Measurements from ENCODE around the gene SOX6.
"Not testable (repeated sequence)": the region's sequence is repeated elsewhere in the genome, so short reads cannot be mapped to it uniquely, and the experiment has no call there.

The SOX6 gene

GRCh38 chr11:16087886-16088285, 268.5 kb downstream of the SOX6 start:
- no peak for DNase-seq

GRCh38 chr11:16086229-16086819, 270.0 kb downstream of the SOX6 start:
- no peak for DNase-seq

GRCh38 chr11:16082095-16083055, 274.0 kb downstream of the SOX6 start:
- DNase-seq: peak; percentile 93

GRCh38 chr11:16081382-16082094, 274.8 kb downstream of the SOX6 start:
- no peak for DNase-seq

- DNase-seq: no peak
Measured at GRCh38 chr11:16080688-16081381, 275.5 kb downstream of the SOX6 start.

GRCh38 chr11:16078936-16079335, 277.4 kb downstream of the SOX6 start:
- peak; percentile 64 for DNase-seq

GRCh38 chr11:16070573-16070972, 285.8 kb downstream of the SOX6 start:
- no peak for DNase-seq

- DNase-seq: not testable (repeated sequence)
Measured at GRCh38 chr11:16067268-16067667, 289.1 kb downstream of the SOX6 start.

- no peak for DNase-seq
Measured at GRCh38 chr11:16059332-16059731, 297.0 kb downstream of the SOX6 start.

GRCh38 chr11:16058671-16059070, 297.7 kb downstream of the SOX6 start:
- DNase-seq: no peak

GRCh38 chr11:16052750-16053149, 303.6 kb downstream of the SOX6 start:
- no peak for DNase-seq

- peak; percentile 46 for DNase-seq
Measured at GRCh38 chr11:16049611-16050010, 306.7 kb downstream of the SOX6 start.

GRCh38 chr11:16047073-16047472, 309.3 kb downstream of the SOX6 start:
- no peak for DNase-seq

- DNase-seq: no peak
Measured at GRCh38 chr11:16043617-16044016, 312.7 kb downstream of the SOX6 start.

GRCh38 chr11:16041207-16041606, 315.1 kb downstream of the SOX6 start:
- DNase-seq: no peak

GRCh38 chr11:16040151-16040550, 316.2 kb downstream of the SOX6 start:
- no peak for DNase-seq

GRCh38 chr11:16037179-16037578, 319.2 kb downstream of the SOX6 start:
- DNase-seq: no peak

- DNase-seq: no peak
Measured at GRCh38 chr11:16036218-16036617, 320.1 kb downstream of the SOX6 start.

GRCh38 chr11:16034074-16034473, 322.3 kb downstream of the SOX6 start:
- DNase-seq: no peak

- no peak for DNase-seq
Measured at GRCh38 chr11:16032974-16033373, 323.4 kb downstream of the SOX6 start.

- DNase-seq: no peak
Measured at GRCh38 chr11:16031210-16031609, 325.1 kb downstream of the SOX6 start.

- no peak for DNase-seq
Measured at GRCh38 chr11:16030664-16031063, 325.7 kb downstream of the SOX6 start.

- DNase-seq: not testable (repeated sequence)
Measured at GRCh38 chr11:16029151-16029550, 327.2 kb downstream of the SOX6 start.

Measured in NCI-H1105 treated with DMSO at 0.1 percent for 48 hours (cell line).